ENCODE results near the gene GNAI1. TPM values are rescaled to one million over a fixed set of nuclear protein-coding genes. Genes with fewer than 3 reads are reported as not detected.

Gene GNAI1
- total RNA-seq, 1 donor from 2014 or later, result 35.5 TPM

DNA sequence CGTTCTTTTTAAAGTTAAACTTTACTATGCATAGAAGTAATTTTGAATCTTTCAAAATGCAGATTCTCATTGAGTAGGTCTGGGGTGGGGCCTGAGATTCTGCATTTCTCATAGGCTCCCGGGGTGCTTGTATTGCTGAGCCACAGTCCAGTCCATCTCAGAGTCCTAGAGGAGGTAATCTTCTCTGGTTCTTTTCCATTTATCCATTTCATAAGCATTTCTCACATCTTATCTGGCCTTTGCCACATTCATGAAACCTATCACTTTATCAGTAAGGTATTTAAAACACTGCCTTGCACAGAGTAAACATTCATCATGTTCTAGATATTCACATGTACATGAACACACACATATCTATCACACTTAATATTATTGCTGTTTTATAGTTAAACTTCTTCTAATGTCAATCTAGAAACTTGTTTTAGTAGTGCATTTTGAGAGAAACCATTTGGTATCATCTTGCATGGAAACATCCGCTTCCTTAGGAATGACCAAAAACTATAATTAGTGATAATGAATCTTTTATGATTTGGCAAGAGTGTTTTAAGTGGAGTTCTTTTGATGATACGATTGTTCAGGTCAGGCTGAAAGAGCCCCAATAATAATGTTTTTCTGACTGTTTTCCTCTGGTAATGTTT lies 12.0 kb downstream of the GNAI1 start:
- no peaks in the 10 kb centered on the region for H3K27me3 Mint-ChIP-seq (ENCODE audit: low read depth, unreplicated experiment)
- H3K4me3 ChIP-seq (ENCODE audit: insufficient read depth, low read depth, low read length), result no peak overlapping the region
- peaks cover 13% of the 10 kb centered on the region for H3K4me1 ChIP-seq (ENCODE audit: insufficient read depth, low read length)
- H3K4me3 Mint-ChIP-seq (ENCODE audit: unreplicated experiment), result no peak overlapping the region
- no peaks in the 10 kb centered on the region for H3K36me3 ChIP-seq (ENCODE audit: insufficient read depth, low read length)
- peaks cover 3% of the 10 kb centered on the region for H3K36me3 Mint-ChIP-seq (ENCODE audit: low read depth, unreplicated experiment)
- H4K20me1 ChIP-seq (ENCODE audit: insufficient read depth, low read length), result peaks cover 10% of the 10 kb centered on the region
- no peak for DNase-seq (ENCODE audit: low read depth)
- no peak overlapping the region for H3K4me2 ChIP-seq (ENCODE audit: low read length)
- no peaks in the 10 kb centered on the region for H3K27me3 ChIP-seq (ENCODE audit: insufficient read depth, low read length)
- FAIRE-seq, result peak; percentile 26
- H3K4me1 Mint-ChIP-seq (ENCODE audit: low read depth, unreplicated experiment), result peaks cover 34% of the 10 kb centered on the region
- TF ChIP-seq CTCF (IDR thresholded peaks at IDR 0.05; ENCODE audit: insufficient read depth, low read depth, low read length) (no peak), EZH2 (IDR thresholded peaks at IDR 0.05; ENCODE audit: insufficient read depth, low read length) (no peak)
- H3K27ac Mint-ChIP-seq (ENCODE audit: unreplicated experiment), result peak overlapping the region; percentile 93
- H2AFZ ChIP-seq (ENCODE audit: low read depth, low read length), result no peak overlapping the region
- H3K9me3 Mint-ChIP-seq (ENCODE audit: unreplicated experiment), result no peaks in the 10 kb centered on the region
- H3K79me2 ChIP-seq (ENCODE audit: insufficient read depth, low read length), result peaks cover 97% of the 10 kb centered on the region
- H3K9ac ChIP-seq (ENCODE audit: low read length), result no peak overlapping the region
- H3K27ac ChIP-seq (ENCODE audit: low read depth, low read length), result peak overlapping the region; percentile 30
- no peaks in the 10 kb centered on the region for H3K9me3 ChIP-seq (ENCODE audit: insufficient read depth, low read depth, low read length)

GRCh38 chr7:80147543-80148391 lies 13.1 kb downstream of the GNAI1 start:
- no peak overlapping the region for H3K4me3 ChIP-seq (ENCODE audit: insufficient read depth, low read depth, low read length)
- H3K4me3 Mint-ChIP-seq (ENCODE audit: unreplicated experiment), result no peak overlapping the region
- peaks cover 13% of the 10 kb centered on the region for H3K4me1 ChIP-seq (ENCODE audit: insufficient read depth, low read length)
- FAIRE-seq (peak; percentile 59), DNase-seq (ENCODE audit: low read depth) (peak; percentile 91)
- peaks cover 3% of the 10 kb centered on the region for H3K36me3 Mint-ChIP-seq (ENCODE audit: low read depth, unreplicated experiment)
- H3K27ac Mint-ChIP-seq (ENCODE audit: unreplicated experiment), result peak overlapping the region; percentile 64
- H3K27me3 Mint-ChIP-seq (ENCODE audit: low read depth, unreplicated experiment), result no peaks in the 10 kb centered on the region
- H3K36me3 ChIP-seq (ENCODE audit: insufficient read depth, low read length), result no peaks in the 10 kb centered on the region
- peaks cover 91% of the 10 kb centered on the region for H3K79me2 ChIP-seq (ENCODE audit: insufficient read depth, low read length)
- peaks cover 5% of the 10 kb centered on the region for H4K20me1 ChIP-seq (ENCODE audit: insufficient read depth, low read length)
- peak overlapping the region; percentile 35 for H3K27ac ChIP-seq (ENCODE audit: low read depth, low read length)
- H3K9me3 ChIP-seq (ENCODE audit: insufficient read depth, low read depth, low read length), result no peaks in the 10 kb centered on the region
- H3K4me2 ChIP-seq (ENCODE audit: low read length), result peak overlapping the region; percentile 38
- H3K9ac ChIP-seq (ENCODE audit: low read length), result no peak overlapping the region
- no peak for TF ChIP-seq EZH2 (IDR thresholded peaks at IDR 0.05; ENCODE audit: insufficient read depth, low read length)
- TF ChIP-seq CTCF (IDR thresholded peaks at IDR 0.05; ENCODE audit: insufficient read depth, low read depth, low read length), result no peak
- H2AFZ ChIP-seq (ENCODE audit: low read depth, low read length), result no peak overlapping the region
- H3K9me3 Mint-ChIP-seq (ENCODE audit: unreplicated experiment), result no peaks in the 10 kb centered on the region
- H3K4me1 Mint-ChIP-seq (ENCODE audit: low read depth, unreplicated experiment), result peaks cover 40% of the 10 kb centered on the region
- H3K27me3 ChIP-seq (ENCODE audit: insufficient read depth, low read length), result no peaks in the 10 kb centered on the region

Data from astrocyte (in vitro differentiated cells and primary cell).